NCI-H774 (cell line): ENCODE measurements around the gene MARS1.
A peak's percentile ranks its signal among the peaks of the same experiment; 100 is the strongest.
"Not testable (repeated sequence)": the region's sequence is repeated elsewhere in the genome, so short reads cannot be mapped to it uniquely, and the experiment has no call there.

Experiments
- DNase-seq: peaks from one replicate; lab custom pipeline; 2025; lab: John Stamatoyannopoulos, UW

MARS1 gene

DNA sequence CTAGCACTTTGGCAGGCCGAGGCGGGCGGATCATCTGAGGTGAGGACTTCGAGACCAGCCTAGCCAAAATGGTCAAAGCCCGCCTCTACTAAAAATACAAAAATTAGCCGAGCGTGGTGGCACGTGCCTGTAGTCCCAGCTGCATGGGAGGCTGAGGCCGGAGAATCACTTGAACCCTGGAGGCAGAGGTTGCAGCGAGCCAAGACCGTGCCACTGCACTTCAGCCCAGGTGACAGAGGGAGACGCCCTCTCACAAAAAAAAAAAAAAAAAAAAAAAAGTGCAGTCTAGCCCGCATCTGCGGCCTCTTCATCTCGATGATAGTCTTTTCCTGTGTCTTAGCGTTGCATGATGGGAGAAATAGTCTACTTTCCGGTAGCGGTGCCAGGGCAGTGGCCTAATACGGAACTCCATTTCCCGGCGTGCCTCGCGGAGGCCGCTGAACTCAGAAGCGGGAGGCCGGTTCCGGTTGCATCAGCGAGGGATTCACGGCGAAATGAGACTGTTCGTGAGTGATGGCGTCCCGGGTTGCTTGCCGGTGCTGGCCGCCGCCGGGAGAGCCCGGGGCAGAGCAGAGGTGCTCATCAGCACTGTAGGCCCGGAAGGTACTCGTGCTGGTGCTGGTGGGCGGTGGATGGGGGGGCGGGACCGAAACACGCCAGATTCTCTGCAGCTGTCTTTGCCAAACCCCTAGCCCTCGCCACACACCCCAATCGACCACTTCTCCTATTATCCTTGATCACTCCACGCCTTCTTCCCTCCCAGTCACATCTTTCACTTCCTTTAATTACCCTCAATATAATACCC, at the start of gene MARS1:
Gene MARS1 (plus strand): TSS at position 472 of the 805 bp plus-strand sequence. CDS start 23 bp downstream, at position 495.
- peak; percentile 98 for DNase-seq

DNA sequence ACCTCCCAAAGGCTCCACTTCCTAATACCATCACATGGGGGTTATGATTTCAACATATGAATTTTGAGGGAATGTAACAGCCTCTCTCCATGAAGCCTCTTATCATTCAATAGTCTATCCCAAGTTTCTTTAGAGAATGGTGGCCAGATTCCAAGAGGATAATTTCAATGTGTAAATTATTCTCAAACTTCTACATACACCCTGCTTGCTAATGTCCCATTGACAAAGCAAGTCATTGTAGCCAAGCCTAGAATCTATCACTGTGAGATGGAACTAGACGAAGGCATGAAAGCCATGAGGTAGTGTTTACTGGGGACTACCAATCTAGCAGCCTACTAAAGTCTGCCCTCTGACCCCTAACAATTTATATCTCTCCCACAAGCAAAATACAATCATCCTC, 49.5 kb upstream of the MARS1 start:
- DNase-seq, result no peak

DNA sequence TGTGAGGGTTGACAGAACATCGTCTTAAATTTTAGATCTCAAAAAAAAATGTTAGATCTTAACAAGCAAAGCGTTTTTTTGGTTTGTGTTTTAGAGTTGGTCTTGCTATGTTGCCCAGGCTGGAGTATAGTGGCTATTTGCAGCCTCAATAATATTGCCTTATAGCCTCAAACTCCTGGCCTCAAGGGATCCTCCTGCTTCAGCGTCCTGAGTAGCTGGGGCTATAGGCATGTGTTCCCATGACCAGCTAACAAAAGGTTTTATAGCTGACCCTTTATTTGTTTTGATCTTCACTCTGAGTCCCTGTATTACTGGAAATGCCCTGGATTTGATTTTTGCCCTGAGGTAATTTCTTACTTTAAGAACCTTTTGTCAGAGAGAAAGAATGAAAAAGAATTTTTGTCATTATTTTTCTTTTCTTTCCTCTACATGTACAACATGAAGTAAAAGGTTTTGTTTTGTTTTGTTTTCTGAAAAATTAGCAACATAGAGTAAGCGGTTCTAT, 48.1 kb upstream of the MARS1 start:
- no peak for DNase-seq

DNA sequence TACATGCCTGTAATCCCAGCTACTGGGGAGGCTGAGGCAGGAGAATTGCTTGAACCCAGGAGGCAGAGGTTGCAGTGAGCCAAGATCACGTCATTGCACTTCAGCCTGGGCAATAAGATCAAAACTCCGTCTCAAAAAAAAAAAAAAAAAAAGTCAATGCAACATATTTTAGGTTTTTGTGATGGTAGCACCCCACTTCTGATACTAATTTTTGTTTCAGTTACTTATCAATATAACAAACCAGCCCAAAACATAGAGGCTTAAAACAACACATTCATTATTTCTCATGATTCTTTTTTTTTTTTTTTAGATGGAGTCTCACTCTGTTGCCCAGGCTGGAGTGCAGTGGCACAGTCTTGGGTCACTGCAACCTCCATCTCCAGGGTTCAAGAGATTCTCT, 46.5 kb upstream of the MARS1 start:
- DNase-seq, result not testable (repeated sequence)

DNA sequence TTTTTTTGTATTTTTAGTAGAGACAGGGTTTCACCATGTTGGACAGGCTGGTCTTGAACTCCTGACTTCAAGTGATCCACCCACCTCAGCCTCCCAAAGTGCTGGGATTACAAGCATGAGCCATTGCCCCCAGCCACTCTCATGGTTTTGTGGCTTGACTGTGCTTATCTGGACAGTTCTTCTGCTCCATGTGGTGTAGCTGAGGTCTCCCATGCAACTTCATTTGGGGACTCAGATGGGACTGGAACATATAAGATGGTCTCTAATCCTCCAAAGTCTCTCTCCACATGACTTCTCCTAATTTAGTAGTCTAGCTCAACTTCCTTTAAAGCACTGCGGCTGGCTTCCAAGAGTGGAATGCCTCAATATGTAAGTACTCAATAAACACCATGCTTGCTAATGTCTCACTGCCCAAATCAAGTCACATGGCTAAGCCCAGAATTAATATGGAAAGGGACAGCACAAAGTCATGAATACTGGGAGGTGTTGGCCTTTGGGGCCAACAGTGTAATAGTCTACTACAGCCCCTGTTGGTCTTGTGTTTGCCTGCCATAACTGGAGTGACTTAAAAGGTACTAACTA, 45.9 kb upstream of the MARS1 start:
- DNase-seq, result no peak

DNA sequence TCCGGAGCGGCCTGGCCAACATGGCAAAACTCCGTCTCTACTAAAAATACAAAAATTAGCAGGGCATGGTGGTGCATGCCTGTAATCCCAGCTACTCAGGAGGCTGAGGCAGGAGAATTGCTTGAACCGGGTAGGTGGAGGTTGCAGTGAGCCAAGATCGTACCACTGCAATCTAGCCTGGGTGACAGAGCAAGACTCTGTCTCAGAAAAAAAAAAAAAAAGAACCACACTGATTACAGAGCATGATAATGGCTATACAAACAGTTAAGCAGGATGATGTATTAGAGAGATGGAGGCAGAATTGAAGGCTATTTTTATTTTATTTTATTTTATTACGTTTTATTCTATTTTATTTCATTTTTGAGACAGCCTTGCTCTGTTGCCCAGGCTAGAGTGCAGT, 43.5 kb upstream of the MARS1 start:
- DNase-seq, result not testable (repeated sequence)

DNA sequence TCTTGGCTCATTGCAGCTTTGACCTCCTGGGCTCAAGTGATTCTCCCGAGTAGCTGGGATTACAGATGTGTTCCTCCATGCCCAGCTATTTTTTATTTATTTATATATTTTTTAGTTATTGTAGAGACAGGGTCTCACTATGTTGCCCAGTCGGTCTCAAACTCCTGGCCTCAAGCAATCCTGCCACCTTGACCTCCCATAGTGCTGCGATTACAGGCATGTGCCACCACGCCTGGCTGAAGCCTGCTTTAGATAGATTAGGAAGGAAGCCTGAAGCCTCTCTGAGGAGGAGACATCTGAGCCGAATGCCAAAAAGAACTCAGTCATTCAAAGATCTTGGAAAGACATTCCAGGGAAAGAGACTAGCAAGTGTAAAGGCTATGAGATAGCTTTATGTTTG, 43.1 kb upstream of the MARS1 start:
- DNase-seq, result no peak

DNA sequence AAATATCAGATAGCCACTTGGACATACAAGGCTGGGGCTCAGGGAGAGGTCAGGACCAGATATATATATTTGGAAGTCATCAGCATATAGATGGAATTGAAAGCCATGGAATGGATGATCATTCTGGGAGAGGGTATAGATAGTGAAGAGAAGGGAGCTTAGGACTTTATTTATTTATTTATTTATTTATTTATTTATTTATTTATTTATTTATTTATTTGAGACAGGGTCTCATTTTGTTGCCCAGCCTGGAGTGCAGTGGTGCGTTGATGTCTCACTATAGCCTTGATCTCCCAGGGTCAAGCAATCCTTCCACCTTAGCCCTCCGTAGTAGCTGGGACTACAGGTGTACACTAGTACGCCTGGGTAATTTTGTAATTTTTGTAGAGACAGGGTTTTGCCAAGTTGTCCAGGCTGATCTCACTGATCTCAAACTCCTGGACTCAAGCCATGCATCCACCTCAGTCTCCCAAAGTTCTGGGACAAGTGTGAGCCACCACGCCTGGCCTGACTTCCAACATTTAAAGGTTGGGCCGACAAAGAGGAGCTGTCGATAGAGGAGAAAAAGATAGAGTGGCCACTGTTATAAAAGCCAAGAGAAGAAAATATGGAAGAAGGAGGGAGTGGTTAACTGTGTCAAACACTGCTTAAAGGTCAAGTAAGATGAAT, 41.4 kb upstream of the MARS1 start:
- no peak for DNase-seq

DNA sequence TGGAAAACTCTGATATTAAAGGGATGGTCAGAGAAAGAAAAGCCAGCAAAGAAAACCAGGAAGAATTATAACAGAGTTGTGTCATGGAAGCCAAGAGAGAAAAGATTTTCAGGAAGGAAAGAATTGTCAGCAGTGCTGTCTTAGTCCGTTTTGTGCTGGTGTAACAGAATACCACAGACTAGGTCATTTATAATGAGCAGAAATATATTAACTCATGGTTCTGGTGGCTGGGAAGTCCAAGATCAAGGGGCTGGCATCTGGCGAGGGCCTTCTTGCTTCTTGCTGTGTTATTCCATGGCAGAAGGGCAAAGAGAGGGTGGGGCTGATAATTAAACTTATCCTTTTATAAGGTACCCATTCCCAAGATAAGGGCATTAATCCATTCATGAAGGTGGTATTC, 39.2 kb upstream of the MARS1 start:
- no peak for DNase-seq

DNA sequence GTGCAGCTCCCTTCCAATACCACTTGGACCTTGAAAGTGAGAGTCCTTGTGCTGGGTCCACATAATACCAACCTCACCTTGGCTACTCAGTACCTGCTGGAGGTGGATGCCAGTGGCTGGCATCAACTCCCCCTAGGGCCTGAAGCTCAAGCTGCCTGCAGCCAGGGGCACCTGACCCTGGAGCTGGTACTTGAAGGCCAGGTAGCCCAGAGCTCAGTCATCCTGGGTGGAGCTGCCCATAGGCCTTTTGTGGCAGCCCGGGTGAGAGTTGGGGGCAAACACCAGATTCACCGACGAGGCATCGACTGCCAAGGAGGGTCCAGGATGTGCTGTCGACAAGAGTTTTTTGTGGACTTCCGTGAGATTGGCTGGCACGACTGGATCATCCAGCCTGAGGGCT, 38.5 kb upstream of the MARS1 start:
- DNase-seq, result no peak

DNA sequence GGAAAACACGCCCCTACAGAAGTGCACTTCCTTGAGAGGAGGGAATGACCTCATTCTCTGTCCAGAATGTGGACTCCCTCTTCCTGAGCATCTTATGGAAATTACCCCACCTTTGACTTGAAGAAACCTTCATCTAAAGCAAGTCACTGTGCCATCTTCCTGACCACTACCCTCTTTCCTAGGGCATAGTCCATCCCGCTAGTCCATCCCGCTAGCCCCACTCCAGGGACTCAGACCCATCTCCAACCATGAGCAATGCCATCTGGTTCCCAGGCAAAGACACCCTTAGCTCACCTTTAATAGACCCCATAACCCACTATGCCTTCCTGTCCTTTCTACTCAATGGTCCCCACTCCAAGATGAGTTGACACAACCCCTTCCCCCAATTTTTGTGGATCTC, 37.8 kb upstream of the MARS1 start:
- no peak for DNase-seq

DNA sequence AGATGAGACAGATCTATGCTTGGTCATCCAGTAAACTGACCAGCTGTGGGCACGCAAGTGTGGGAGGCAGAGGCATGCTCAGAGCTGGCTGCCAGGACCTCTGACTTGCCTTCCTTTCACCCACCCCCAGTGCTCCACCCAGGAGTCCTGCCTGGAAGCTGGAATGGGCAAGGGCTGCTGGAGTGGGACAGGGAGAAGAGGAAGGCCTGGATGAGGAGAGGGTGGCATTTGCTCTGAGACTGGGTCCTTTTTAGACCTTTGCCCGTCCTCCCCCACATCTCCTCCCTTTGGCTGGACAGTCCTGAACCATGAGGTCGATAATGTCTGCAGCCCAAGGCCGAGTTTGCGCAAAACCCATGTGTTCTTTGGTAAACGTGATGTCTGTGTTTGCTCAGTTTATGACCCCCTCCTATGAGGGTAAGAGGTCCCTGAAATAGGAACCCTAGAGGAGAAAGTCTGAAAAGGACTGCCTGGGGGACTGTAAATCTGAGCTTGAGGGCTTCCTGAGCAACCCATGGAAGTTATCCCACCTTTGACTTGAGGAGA, 36.6 kb upstream of the MARS1 start:
- DNase-seq, result no peak

DNA sequence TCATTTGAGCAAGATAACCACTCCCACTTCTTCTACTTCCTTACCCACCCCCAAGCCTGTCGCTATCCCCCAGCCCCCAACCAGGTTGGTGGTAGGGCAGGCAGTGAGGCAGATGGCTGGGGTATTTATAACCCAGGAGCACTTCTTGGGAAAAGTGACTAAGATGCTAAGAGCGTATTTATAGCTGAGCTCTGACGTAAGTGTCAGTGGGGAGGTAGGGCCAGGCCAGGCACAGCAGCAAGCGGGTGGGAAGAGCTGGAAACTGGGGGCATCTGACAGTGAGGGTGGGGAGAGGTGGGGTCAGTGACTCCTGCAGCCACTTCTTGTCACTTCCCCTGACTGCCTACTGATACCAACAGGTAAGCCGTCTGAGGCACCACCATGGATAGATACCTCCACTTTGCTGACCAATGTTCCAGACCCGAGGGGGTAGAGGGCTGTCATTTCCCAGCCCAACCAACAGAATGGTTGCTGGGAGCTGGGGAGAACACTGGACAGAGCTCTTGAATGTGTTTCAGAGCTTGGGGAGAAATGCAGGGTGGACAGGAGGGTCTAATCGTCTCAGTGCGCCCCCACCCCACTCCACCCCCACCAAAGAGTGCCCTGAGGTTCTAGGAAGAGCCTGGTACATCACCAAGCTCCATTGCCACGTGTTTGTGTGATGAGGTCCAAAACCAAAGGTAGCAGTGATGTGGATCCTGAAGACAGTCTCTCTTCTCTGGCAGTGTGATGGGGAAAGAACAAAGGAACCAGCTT, 35.5 kb upstream of the MARS1 start:
- no peak for DNase-seq

DNA sequence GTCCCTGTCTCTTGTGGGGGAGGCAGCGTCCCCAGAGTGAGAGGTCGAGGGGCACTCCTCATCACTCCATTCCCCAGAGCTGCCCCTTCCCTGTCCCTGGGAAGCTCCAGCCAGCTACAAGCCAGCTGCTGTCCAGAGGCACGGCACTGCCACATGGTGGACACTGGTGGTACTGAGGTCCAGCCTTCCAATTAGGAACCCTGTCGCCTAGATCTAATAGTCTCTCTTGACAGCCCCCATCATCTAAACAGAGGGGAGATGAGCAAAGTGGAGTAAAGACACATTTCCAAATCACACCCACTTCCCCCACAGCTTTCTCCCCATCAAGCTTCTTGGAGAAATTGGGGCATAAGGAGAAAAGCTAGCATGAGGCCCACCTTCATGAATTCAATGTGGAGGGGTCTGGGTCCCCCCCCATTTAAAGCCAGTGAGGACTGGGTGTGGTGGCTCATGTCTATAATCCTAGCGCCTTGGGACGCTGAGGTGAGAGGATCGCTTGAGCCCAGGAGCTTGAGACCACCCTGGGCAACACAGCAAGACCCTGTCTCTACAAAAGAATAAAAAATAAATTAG, 34.8 kb upstream of the MARS1 start:
- DNase-seq, result peak; percentile 66

DNA sequence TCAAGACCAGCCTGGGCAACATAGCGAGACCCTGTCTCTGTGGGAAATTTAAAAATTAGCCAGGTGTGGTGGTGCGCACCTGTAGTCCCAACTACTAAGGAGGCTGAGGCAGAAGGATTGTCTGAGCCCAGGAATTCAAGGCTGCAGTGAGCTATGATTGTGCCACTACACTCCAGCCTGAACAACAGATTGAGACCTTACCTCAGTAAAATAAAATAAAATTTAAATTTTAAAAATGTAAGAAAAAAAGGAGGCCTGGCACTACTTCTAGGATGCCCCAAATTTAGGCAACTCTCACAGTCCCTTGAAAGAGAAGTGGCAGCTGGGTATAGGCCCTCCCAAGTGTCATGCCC, 33.7 kb upstream of the MARS1 start:
- DNase-seq, result no peak

DNA sequence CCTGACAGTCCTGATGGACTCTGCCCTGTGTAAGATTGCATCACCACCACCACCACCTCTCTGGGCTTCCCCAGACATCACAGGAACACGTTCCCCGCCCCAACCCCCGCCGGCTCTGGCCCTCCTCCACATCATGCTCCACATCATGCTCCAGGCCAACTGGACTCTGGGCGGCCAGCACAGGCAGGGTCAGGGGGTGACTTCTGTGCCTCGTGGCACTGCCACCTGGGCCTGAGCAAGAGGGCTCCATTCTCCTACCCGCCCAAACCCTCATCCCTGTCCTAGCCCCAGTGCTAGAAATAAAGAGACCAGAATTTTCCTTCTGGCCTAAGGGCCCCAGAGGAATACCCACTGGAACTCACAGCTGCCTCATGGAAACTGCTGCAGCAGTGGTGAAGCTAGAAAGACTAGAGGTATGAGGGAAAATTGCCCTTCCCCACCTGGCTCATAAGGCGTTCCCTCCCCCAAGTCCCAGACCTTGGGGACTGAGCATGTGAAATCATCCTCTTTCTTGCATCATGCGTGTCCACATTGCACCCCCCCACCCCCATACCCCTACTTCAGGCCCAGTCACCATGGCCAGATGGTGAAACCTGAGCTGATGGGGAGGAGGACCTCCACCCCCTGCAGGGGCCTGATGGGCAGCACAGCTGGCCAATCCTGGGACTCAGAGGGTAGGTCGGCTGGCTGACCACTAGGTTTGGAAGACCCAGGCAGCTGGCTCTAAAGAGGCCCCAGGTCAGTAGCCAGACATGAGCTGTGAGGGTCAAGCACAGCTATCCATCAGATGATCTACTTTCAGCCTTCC, 33.1 kb upstream of the MARS1 start, which contains the start of gene INHBE:
Gene INHBE (plus strand): TSS at position 742 of the 808 bp plus-strand sequence. CDS start 230 bp downstream, outside the sequence.
- peak; percentile 9 for DNase-seq

DNA sequence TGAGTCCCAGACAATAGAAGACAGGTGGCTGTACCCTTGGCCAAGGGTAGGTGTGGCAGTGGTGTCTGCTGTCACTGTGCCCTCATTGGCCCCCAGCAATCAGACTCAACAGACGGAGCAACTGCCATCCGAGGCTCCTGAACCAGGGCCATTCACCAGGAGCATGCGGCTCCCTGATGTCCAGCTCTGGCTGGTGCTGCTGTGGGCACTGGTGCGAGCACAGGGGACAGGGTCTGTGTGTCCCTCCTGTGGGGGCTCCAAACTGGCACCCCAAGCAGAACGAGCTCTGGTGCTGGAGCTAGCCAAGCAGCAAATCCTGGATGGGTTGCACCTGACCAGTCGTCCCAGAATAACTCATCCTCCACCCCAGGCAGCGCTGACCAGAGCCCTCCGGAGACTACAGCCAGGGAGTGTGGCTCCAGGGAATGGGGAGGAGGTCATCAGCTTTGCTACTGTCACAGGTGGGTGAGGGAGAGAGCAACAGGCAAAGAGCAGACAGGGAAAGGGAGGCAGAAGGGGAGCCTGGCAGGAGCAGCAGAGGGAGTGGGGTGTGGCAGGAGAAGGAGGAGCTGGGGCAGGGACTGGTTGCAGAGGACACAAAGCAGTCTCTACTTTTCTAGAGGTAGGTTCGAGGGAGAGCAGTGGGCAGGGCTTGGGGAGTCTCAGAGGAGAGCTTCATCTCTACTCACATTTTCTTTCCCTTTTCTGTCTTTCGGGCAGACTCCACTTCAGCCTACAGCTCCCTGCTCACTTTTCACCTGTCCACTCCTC, 32.3 kb upstream of the MARS1 start:
- no peak for DNase-seq

DNA sequence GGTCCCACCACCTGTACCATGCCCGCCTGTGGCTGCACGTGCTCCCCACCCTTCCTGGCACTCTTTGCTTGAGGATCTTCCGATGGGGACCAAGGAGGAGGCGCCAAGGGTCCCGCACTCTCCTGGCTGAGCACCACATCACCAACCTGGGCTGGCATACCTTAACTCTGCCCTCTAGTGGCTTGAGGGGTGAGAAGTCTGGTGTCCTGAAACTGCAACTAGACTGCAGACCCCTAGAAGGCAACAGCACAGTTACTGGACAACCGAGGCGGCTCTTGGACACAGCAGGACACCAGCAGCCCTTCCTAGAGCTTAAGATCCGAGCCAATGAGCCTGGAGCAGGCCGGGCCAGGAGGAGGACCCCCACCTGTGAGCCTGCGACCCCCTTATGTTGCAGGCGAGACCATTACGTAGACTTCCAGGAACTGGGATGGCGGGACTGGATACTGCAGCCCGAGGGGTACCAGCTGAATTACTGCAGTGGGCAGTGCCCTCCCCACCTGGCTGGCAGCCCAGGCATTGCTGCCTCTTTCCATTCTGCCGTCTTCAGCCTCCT, 31.6 kb upstream of the MARS1 start:
- DNase-seq, result no peak

DNA sequence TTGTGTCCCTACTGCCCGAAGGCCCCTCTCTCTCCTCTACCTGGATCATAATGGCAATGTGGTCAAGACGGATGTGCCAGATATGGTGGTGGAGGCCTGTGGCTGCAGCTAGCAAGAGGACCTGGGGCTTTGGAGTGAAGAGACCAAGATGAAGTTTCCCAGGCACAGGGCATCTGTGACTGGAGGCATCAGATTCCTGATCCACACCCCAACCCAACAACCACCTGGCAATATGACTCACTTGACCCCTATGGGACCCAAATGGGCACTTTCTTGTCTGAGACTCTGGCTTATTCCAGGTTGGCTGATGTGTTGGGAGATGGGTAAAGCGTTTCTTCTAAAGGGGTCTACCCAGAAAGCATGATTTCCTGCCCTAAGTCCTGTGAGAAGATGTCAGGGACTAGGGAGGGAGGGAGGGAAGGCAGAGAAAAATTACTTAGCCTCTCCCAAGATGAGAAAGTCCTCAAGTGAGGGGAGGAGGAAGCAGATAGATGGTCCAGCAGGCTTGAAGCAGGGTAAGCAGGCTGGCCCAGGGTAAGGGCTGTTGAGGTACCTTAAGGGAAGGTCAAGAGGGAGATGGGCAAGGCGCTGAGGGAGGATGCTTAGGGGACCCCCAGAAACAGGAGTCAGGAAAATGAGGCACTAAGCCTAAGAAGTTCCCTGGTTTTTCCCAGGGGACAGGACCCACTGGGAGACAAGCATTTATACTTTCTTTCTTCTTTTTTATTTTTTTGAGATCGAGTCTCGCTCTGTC, 31.0 kb upstream of the MARS1 start:
- no peak for DNase-seq
